GM12892 (cell line): Measurements from ENCODE around the gene PSMA4.

Source experiments
- POLR2A ChIP-seq: IDR thresholded peaks from 2 replicates; pipeline ENCODE4 v1.6.1; 2011; ENCODE audit warnings: low read depth, low read length, control low read depth
- POLR2AphosphoS5 ChIP-seq: IDR thresholded peaks from 2 replicates; pipeline ENCODE4 v1.6.1; 2011; ENCODE audit warnings: low read depth, low read length, control low read depth

DNA sequence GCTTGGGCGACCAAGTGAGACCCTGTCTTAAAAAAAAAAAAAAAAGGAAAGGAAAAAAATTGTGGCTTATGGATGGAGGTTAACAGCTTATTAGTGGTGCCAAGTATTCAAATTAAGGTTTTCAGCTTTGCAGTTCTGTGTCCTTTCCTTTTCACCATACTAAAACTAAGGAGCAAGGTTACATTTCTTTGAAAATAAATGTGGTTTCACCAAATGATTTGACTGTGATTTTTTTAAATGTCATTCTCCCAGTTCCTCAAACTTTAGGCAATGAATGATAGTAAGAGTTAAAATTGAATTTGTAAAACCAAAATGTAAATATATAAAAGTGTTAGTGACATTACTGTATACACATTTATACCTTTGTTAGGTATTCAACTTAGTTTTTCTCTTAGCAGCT, 34.7 kb downstream of the PSMA4 start:
- TF ChIP-seq POLR2AphosphoS5 (no peak), POLR2A (no peak)
